Rectal smooth muscle tissue (tissue), 1 donor: ENCODE results near the gene SRGN.

Experiments
- H3K27ac ChIP-seq: one replicate; pipeline ENCODE4 v1.7.0; 2013; ENCODE audit warnings: low read depth, low read length, inconsistent platforms
- H3K27me3 ChIP-seq: one replicate; pipeline ENCODE4 v1.7.0; 2013; ENCODE audit warnings: low read length; ENCODE audit not compliant: control insufficient read depth, insufficient read depth
- H3K36me3 ChIP-seq: one replicate; pipeline ENCODE4 v1.7.0; 2013; ENCODE audit warnings: low read length; ENCODE audit not compliant: control insufficient read depth, insufficient read depth
- H3K4me1 ChIP-seq: one replicate; pipeline ENCODE4 v1.7.0; 2013; ENCODE audit warnings: low read length; ENCODE audit not compliant: control insufficient read depth, insufficient read depth
- H3K4me3 ChIP-seq: one replicate; pipeline ENCODE4 v1.7.0; 2013; ENCODE audit warnings: low read length
- H3K9ac ChIP-seq: one replicate; pipeline ENCODE4 v1.7.0; 2013; ENCODE audit warnings: low read length

SRGN gene

DNA sequence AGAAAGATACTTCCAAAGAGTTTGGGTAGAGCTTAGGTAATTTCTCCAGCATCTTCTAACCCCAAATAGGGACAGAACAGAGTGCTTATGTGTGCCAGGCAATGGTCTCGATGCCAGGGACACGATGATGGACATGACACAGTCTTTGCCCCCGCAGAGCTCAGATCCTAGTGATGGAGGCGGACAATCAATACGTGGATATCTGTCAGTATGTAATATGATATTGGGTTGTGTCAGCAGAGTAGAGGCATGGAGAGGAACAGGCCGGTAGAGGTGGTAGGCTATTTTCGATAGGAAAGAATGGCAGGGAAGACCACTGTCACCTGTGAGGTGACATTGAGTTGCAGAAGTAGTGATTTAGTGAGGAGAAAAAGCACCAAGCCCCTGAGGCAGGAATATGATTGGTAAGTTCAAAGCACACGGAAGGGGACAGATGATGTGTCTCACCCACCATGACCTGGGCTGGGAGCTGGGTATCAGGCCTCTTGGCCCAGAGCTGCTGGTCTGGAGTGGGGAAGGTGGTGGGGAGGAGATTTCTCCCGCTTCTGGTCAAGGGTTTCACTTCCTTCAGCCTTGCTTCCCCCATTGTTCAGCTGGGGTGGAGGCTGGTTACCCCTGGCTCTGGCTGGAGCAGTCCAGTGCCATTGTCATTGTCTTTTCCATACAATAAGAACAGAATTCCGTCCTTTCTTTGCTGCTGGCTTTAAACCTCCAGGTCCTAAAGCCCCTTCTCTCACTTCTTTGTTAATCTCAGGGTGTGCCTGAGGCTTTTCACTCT, 36.0 kb upstream of the SRGN start:
- no peaks in the 10 kb centered on the region for H3K36me3 ChIP-seq
- no peaks in the 10 kb centered on the region for H3K4me1 ChIP-seq
- H3K9ac ChIP-seq: no peak overlapping the region
- peak overlapping the region; percentile 14 for H3K27ac ChIP-seq
- H3K4me3 ChIP-seq: no peak overlapping the region
- no peaks in the 10 kb centered on the region for H3K27me3 ChIP-seq

DNA sequence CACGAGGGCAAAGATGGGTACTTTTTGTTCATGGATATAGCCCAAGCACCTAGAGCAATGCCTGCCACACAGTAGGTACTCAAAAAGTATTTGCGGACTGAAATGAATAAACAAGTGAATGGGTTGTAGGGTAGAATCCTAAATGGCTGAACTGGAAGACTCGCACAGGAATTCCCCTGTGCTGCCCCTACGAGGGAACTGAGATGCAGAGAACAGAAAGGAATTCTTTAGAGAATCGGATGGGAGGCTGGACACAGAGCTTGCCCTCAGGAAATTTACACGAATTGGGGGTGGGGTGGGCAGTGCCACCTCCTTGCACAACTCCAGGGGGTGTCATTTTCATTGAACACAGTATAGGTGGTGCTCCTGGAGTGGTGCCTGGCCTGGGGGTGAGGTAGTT, 35.2 kb upstream of the SRGN start:
- H3K27ac ChIP-seq: no peak overlapping the region
- no peaks in the 10 kb centered on the region for H3K27me3 ChIP-seq
- H3K36me3 ChIP-seq: no peaks in the 10 kb centered on the region
- H3K4me3 ChIP-seq: no peak overlapping the region
- H3K4me1 ChIP-seq: no peaks in the 10 kb centered on the region
- H3K9ac ChIP-seq: no peak overlapping the region

DNA sequence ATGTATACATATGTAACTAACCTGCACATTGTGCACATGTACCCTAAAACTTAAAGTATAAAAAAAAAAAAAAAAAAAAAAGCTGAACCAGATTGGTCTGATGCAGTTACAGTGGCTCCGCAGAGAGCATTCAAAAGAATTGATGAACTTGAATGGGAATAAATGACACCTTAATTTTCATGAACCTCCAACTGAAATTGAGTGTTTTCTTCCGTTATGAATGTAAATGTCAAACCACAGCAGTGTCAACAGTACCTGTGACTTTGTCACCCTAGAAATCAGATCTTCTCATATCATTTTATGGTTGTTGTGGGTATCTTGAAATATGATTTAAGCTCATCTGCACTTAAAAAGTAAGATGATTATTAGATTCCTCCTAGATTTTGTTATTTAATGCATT, 32.7 kb upstream of the SRGN start:
- H3K9ac ChIP-seq: no peak overlapping the region
- H3K4me3 ChIP-seq: no peak overlapping the region
- no peaks in the 10 kb centered on the region for H3K27me3 ChIP-seq
- H3K4me1 ChIP-seq: no peaks in the 10 kb centered on the region
- H3K36me3 ChIP-seq: no peaks in the 10 kb centered on the region
- H3K27ac ChIP-seq: no peak overlapping the region

DNA sequence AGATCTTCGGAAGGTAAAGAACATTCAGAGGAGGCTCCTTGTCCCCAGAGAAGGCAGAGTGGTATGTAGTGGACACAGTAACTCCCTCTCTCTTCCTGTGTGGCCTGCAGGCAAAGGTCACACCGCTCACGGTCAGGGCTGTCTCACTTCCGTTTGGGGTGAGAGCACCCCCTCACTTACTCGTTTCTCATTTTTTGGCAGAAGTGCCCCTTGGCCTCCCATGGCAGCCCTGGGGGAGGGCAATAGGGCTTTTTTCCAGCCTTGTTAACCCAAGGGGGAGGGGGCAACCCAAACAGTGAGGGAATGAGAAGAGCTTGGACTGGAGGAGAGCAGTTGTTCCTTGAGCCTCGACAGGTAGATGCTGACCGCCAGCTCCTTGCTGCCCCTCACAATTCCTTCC, 31.8 kb upstream of the SRGN start:
- no peaks in the 10 kb centered on the region for H3K36me3 ChIP-seq
- H3K27ac ChIP-seq: no peak overlapping the region
- no peak overlapping the region for H3K9ac ChIP-seq
- no peak overlapping the region for H3K4me3 ChIP-seq
- H3K27me3 ChIP-seq: no peaks in the 10 kb centered on the region
- H3K4me1 ChIP-seq: no peaks in the 10 kb centered on the region

DNA sequence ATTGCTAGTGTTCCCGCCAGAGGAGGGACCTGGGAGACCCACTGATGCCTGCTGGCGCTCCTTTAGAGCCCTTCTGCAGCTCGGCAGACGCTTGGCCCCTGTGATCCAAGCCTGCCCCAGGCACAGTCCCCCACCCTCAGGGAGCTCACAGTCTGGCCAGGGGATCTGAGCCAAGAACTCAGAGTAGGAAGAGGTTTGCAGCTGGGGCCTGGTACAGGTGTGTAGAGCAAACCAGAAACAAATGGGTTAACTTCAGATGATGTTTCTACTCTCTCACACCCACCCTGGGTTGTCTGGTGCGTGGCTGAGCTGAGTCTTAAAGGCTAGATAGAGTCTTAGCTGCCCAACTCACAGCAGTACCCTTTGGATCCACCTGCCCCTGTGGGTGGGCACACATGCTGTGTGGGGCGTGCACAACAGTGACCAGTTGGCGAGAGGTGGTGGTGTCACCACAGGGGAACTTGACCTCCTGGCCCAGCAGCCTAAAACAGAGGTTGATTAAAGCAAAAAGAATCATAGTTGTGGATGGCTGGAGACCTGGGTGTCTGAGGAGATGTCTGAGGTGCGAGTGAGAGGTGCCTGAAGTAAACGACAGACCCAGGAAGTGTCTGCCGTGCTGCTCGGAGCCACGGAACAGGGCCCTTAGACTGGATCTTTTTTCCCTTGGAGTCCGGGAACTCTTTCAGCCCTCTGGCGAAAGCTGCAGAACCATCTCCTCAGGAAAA, 31.2 kb upstream of the SRGN start:
- H3K9ac ChIP-seq: no peak overlapping the region
- no peak overlapping the region for H3K27ac ChIP-seq
- no peaks in the 10 kb centered on the region for H3K36me3 ChIP-seq
- no peak overlapping the region for H3K4me3 ChIP-seq
- no peaks in the 10 kb centered on the region for H3K4me1 ChIP-seq
- no peaks in the 10 kb centered on the region for H3K27me3 ChIP-seq

DNA sequence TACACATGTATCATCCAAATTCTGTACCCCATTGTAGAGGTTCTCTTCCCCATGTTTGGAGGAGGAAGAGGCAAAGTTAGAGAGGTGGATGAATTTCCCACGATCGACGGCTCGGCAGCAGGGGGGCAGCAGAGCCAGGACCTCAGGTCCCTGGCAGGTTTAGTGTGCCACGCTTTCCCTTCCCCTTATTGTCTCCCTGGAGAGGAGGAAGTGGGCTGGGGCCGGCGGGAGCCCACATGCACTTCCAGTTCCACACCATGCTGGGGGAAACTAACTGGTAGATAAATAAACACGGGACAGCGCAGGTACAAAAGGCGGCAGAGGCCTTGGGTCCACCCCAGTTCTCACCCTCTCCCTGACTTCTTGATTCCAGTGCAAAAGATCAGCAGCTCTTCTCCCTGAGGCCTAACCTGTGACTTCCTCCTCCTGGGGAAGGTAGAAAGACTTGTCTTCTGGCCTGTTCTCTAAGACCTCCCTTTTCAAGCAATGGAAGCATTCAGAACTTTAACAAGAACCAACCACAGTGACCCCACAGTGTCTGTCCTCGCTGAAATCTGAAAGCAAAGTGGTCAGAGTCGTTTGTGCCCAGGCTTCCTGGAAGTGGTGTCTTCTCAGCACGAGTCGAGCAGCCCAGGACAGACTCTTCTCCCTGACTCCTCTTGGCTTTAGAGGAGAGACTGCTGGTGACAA, 30.5 kb upstream of the SRGN start:
- H3K27ac ChIP-seq: no peak overlapping the region
- H3K27me3 ChIP-seq: no peaks in the 10 kb centered on the region

DNA sequence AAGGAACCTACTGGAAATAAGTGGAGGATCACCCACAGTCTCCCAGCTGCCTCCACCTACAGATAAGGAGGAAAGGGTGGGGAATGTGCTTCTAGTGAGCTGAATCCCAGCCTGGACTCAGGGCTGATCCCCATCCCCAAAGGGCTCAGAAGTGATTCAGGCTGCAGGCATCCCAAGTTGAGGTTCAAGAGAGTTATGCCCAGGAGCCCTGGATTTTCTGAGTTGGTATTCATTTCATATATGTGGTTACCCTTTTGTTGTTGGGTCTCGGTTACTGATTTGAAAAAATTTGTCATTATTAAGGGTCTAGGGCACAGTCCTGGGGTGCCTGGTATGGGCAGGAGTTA, 30.0 kb upstream of the SRGN start:
- Histone ChIP-seq H3K27ac (no peak overlapping the region), H3K36me3 (no peaks in the 10 kb centered on the region), H3K4me3 (no peak overlapping the region), H3K4me1 (no peaks in the 10 kb centered on the region), H3K9ac (no peak overlapping the region), H3K27me3 (no peaks in the 10 kb centered on the region)

More for the DNA sequence above, 30.5 kb upstream of the SRGN start:
- no peaks in the 10 kb centered on the region for H3K4me1 ChIP-seq
- no peaks in the 10 kb centered on the region for H3K36me3 ChIP-seq
- H3K9ac ChIP-seq: no peak overlapping the region
- H3K4me3 ChIP-seq: no peak overlapping the region

DNA sequence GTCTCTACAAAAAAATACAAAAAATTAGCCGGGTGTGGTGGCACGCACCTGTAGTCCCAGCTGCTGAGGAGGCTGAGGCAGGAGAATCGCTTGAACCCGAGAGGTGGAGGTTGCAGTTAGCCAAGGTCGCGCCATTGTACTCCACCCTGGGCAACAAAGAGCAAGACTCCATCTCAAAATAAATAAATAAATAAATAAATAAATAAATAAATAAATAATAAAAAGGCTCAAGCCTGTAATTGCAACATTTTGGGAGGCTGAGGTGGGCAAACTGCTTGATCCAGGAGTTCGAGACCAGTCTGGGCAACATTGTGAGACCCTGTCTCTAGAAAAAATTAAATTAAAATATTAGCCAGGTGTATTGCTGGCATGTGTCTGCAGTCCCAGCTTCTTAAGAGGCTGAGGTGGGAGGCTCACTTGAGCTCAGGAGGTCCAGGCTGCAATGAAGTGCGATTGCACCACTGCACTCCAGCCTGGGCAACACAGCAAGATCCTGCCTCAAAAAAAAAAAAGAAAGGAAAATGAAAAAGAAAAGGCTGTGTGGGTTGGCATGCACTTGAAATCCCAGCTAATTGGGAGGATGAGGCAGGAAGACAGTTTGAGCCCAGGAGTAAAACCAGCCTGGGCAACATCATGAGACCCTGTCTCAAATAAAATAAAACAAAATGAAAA, 27.6 kb upstream of the SRGN start:
- Histone ChIP-seq H3K27ac (no peak overlapping the region), H3K4me3 (no peak overlapping the region), H3K27me3 (no peaks in the 10 kb centered on the region), H3K36me3 (no peaks in the 10 kb centered on the region), H3K9ac (no peak overlapping the region), H3K4me1 (no peaks in the 10 kb centered on the region)

DNA sequence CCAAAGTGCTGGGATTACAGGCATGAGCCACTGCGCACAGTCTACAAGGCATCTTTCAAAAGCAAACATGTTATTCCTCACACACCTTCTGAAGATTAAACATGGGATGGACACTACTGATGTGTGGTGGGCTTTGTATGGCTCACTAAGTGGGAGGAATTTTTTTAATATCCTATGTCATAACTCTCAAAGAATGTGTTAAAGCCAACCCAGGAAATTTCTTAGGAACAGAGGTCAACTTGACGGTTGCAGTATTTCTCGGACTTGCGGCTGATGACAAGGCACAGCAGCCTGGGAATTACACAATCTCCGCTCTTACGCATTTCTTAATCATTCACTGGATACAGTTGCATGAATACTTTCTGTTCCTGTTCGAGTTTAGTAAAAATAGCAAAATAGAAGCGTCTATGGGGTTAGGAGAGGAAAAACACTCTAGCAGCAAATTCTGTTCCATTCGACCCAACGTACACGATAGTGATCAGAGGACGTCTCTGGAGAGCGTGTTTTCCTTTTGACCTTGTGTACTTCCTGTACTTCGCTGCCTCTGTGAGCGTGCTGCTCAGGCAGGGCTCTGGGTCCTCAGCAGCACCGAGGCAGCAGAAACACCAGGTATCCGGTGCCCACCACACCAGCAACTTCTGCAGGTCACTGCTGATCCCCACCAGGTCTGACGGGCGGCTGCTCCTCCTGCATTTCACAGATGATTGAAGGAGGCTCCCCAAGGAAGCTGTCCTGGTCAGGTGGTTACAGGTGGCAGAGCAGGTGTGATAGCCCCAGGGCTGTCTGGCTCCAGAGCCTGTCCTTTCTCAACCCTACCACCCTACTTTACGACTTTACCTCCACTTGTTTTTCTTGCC, 26.4 kb upstream of the SRGN start:
- peak overlapping the region; percentile 71 for H3K27ac ChIP-seq
- no peaks in the 10 kb centered on the region for H3K4me1 ChIP-seq
- no peaks in the 10 kb centered on the region for H3K27me3 ChIP-seq
- H3K9ac ChIP-seq: peak overlapping the region; percentile 35
- no peaks in the 10 kb centered on the region for H3K36me3 ChIP-seq
- peak overlapping the region; percentile 52 for H3K4me3 ChIP-seq

DNA sequence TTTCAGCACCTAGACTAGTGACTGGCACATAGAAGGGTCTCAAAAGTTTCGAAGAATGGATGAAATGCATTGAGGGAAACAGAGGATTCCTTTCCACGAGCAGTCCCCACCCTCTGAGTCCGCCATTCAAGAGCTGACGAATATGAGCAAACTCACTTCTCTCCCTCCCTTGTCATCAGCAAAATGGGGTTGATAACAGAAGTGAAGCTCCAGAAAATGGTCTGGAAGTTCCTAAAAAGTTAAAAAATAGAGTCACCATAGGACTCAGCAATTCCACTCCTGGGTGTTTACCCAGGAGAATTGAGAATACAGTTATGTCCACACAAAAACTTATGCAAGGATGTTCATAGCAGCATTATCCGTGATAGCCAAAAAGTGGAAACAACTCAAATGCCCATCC, 25.0 kb upstream of the SRGN start:
- no peak overlapping the region for H3K4me3 ChIP-seq
- no peaks in the 10 kb centered on the region for H3K36me3 ChIP-seq
- H3K27me3 ChIP-seq: no peaks in the 10 kb centered on the region
- H3K9ac ChIP-seq: no peak overlapping the region
- H3K27ac ChIP-seq: no peak overlapping the region
- H3K4me1 ChIP-seq: no peaks in the 10 kb centered on the region

DNA sequence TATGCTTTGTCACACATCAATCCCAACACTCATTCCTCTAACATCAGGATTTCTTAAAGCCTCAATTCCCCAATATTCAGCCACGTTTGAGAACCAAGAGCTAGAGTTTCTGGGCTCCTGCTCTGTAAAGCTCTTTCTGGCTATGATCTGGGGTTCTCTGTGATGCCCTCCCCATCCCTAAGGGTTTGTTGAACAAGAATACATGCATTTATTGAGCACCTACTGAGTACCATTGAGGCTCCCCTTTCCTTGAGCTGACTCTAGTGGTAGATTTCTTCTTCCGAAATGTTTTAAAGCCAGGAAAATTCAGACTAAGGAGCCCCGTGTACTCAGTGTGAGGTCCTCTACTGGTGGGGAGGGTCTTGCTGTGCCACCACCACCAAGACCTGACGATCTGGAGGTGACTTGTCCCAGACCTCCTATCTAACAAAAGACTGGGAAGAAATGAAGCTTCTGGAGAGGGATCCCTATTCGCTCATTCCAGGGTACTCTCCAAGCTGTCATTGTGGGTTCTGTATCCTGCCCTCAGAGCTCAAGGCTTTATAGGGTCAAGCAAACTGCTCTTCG, 23.1 kb upstream of the SRGN start:
- Histone ChIP-seq H3K4me1 (no peaks in the 10 kb centered on the region), H3K27ac (no peak overlapping the region), H3K9ac (no peak overlapping the region), H3K4me3 (no peak overlapping the region), H3K27me3 (no peaks in the 10 kb centered on the region), H3K36me3 (no peaks in the 10 kb centered on the region)
